HEK293T (cell line): ENCODE measurements around the gene KDM5A.
"Not testable (repeated sequence)": the region's sequence is repeated elsewhere in the genome, so short reads cannot be mapped to it uniquely, and the experiment has no call there.

Experiments
- BHLHE40 ChIP-seq: fragments of 450-650 bp; IDR thresholded peaks from 2 replicates; pipeline ENCODE4 v1.6.1; 2016; ENCODE audit warnings: mild to moderate bottlenecking, moderate library complexity, borderline replicate concordance
- FOXA1 ChIP-seq: fragments of 450-650 bp; IDR thresholded peaks from 2 replicates; pipeline ENCODE4 v1.6.1; 2016; ENCODE audit warnings: mild to moderate bottlenecking
- FOXK2 ChIP-seq: fragments of 450-650 bp; IDR thresholded peaks from 2 replicates; pipeline ENCODE4 v1.6.1; 2016; ENCODE audit warnings: mild to moderate bottlenecking
- FOXM1 ChIP-seq: fragments of 450-650 bp; IDR thresholded peaks from 2 replicates; pipeline ENCODE4 v1.6.1; 2017; ENCODE audit warnings: mild to moderate bottlenecking, borderline replicate concordance
- HDGF ChIP-seq: fragments of 450-650 bp; IDR thresholded peaks from 2 replicates; pipeline ENCODE4 v1.6.1; 2017; ENCODE audit warnings: antibody characterized with exemption, borderline replicate concordance
- L3MBTL2 ChIP-seq: fragments of 450-650 bp; conservative IDR thresholded peaks from 2 replicates; pipeline ENCODE4 v1.6.1; 2016; ENCODE audit warnings: mild to moderate bottlenecking
- LEF1 ChIP-seq: fragments of 450-650 bp; IDR thresholded peaks from 2 replicates; pipeline ENCODE4 v1.6.1; 2017; ENCODE audit warnings: mild to moderate bottlenecking, borderline replicate concordance
- SP1 ChIP-seq: fragments of 450-650 bp; IDR thresholded peaks from 2 replicates; pipeline ENCODE4 v1.6.1; 2017
- SUZ12 ChIP-seq: fragments of 450-650 bp; IDR thresholded peaks from 2 replicates; pipeline ENCODE4 v1.6.1; 2016; ENCODE audit warnings: mild to moderate bottlenecking
- TF ChIP-seq, protein P1 (sequence below): fragments of 450-650 bp; IDR thresholded peaks from 2 replicates; pipeline ENCODE4 v1.6.1; 2016

DNA sequence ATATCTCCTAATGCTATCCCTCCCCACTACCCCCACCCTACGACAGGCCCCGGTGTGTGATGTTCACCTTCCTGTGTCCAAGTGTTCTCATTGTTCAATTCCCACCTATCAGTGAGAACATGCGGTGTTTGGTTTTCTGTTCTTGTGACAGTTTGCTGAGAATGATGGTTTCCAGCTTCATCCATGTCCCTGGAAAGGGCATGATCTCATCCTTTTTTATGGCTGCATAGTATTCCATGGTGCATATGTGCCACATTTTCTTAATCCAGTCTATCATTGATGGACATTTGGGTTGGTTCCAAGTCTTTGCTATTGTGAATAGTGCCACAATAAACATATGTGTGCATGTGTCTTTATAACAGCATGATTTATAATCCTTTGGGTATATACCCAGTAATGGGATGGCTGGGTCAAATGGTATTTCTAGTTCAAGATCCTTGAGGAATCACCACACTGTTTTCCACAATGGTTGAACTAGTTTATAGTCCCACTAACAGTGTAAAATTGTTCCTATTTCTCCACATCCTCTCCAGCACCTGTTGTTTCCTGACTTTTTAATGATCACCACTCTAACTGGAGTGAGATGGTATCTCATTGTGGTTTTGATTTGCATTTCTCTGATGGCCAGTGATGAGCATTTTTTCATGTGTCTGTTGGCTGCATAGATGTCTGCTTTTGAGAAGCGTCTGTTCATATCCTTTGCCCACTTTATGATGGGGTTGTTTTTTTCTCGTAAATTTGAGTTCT lies 18.2 kb downstream of the KDM5A start:
- TF ChIP-seq HDGF, FOXM1, SP1, SUZ12, LEF1, FOXK2, BHLHE40, L3MBTL2, FOXA1: not testable (repeated sequence)
- TF ChIP-seq, protein P1, sequence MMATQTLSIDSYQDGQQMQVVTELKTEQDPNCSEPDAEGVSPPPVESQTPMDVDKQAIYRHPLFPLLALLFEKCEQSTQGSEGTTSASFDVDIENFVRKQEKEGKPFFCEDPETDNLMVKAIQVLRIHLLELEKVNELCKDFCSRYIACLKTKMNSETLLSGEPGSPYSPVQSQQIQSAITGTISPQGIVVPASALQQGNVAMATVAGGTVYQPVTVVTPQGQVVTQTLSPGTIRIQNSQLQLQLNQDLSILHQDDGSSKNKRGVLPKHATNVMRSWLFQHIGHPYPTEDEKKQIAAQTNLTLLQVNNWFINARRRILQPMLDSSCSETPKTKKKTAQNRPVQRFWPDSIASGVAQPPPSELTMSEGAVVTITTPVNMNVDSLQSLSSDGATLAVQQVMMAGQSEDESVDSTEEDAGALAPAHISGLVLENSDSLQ: not testable (repeated sequence)
